H9 (cell line): ENCODE data around the gene GPR42. TPM values are rescaled to one million over a fixed set of nuclear protein-coding genes. Genes with fewer than 3 reads are reported as not detected.

Experiments used
- DNase-seq: peaks from one replicate; pipeline ENCODE4 v3.0.0-alpha.2; 2017
- H2AFZ ChIP-seq: one replicate; pipeline ENCODE4 v1.6.1; 2013; ENCODE audit warnings: mild to moderate bottlenecking, low read length, control low read depth, moderate library complexity
- H2AK5ac ChIP-seq: 2 replicates; pipeline ENCODE4 v1.6.1; 2013; ENCODE audit warnings: low read length, control low read depth, mixed read lengths; ENCODE audit not compliant: insufficient read length
- H2BK120ac ChIP-seq: one replicate; pipeline ENCODE4 v1.6.1; 2013; ENCODE audit warnings: low read depth, mild to moderate bottlenecking, low read length, control low read depth, inconsistent platforms; ENCODE audit not compliant: poor library complexity, severe bottlenecking
- H2BK12ac ChIP-seq: 2 replicates; pipeline ENCODE4 v1.6.1; 2013; ENCODE audit warnings: low read length, control low read depth, mixed read lengths, low read depth; ENCODE audit not compliant: insufficient read length
- H2BK15ac ChIP-seq: 2 replicates; pipeline ENCODE4 v1.6.1; 2013; ENCODE audit warnings: low read depth, low read length, control low read depth
- H2BK20ac ChIP-seq: one replicate; pipeline ENCODE4 v1.6.1; 2013; ENCODE audit warnings: low read depth, mild to moderate bottlenecking, low read length, control low read depth, inconsistent platforms; ENCODE audit not compliant: poor library complexity, severe bottlenecking
- H2BK5ac ChIP-seq: 2 replicates; pipeline ENCODE4 v1.6.1; 2013; ENCODE audit warnings: low read length, control low read depth, mixed read lengths; ENCODE audit not compliant: insufficient read length
- H3K14ac ChIP-seq: 2 replicates; pipeline ENCODE4 v1.6.1; 2013; ENCODE audit warnings: low read length, control low read depth; ENCODE audit not compliant: insufficient read depth
- H3K18ac ChIP-seq: 2 replicates; pipeline ENCODE4 v1.6.1; 2013; ENCODE audit warnings: low read depth, mild to moderate bottlenecking, mixed read lengths, low read length, control low read depth; ENCODE audit not compliant: insufficient read length
- H3K23ac ChIP-seq: 2 replicates; pipeline ENCODE4 v1.6.1; 2013; ENCODE audit warnings: low read length, control low read depth, mixed read lengths, low read depth; ENCODE audit not compliant: insufficient read length
- H3K23me2 ChIP-seq: 2 replicates; pipeline ENCODE4 v1.6.1; 2013; ENCODE audit warnings: low read depth, mild to moderate bottlenecking, mixed read lengths, low read length, control low read depth; ENCODE audit not compliant: insufficient read length, poor library complexity, severe bottlenecking
- H3K27ac ChIP-seq: 2 replicates; pipeline ENCODE4 v1.5.1; 2013; ENCODE audit warnings: low read length, control low read depth, mixed read lengths, low read depth; ENCODE audit not compliant: insufficient read length
- H3K27me3 ChIP-seq: 2 replicates; pipeline ENCODE4 v1.6.1; 2013; ENCODE audit warnings: low read length, control low read depth, inconsistent platforms; ENCODE audit not compliant: insufficient read depth
- H3K4ac ChIP-seq: 2 replicates; pipeline ENCODE4 v1.6.1; 2013; ENCODE audit warnings: low read depth, mild to moderate bottlenecking, control low read depth, inconsistent platforms, low read length, moderate library complexity
- H3K4me1 ChIP-seq: 2 replicates; pipeline ENCODE4 v1.6.1; 2013; ENCODE audit warnings: low read length, control low read depth, inconsistent platforms; ENCODE audit not compliant: insufficient read depth
- H3K4me2 ChIP-seq: 2 replicates; pipeline ENCODE4 v1.6.1; 2013; ENCODE audit warnings: low read length, control low read depth, mixed read lengths; ENCODE audit not compliant: insufficient read length, insufficient read depth
- H3K56ac ChIP-seq: 2 replicates; pipeline ENCODE4 v1.6.1; 2013; ENCODE audit warnings: low read depth, mild to moderate bottlenecking, mixed read lengths, low read length, control low read depth; ENCODE audit not compliant: insufficient read length
- H3K79me1 ChIP-seq: 2 replicates; pipeline ENCODE4 v1.6.1; 2013; ENCODE audit warnings: low read depth, mild to moderate bottlenecking, moderate library complexity, low read length, control low read depth, inconsistent platforms; ENCODE audit not compliant: insufficient read depth, poor library complexity, severe bottlenecking
- H3K79me2 ChIP-seq: 2 replicates; pipeline ENCODE4 v1.6.1; 2013; ENCODE audit warnings: low read length, control low read depth, inconsistent platforms; ENCODE audit not compliant: insufficient read depth
- H3K9ac ChIP-seq: 2 replicates; pipeline ENCODE4 v1.6.1; 2013; ENCODE audit warnings: low read length, control low read depth, mixed read lengths; ENCODE audit not compliant: insufficient read length; ENCODE audit errors: extremely low read depth
- H3K9me3 ChIP-seq: one replicate; pipeline ENCODE4 v1.6.1; 2013; ENCODE audit warnings: low read depth, low read length, inconsistent platforms; ENCODE audit not compliant: control insufficient read depth
- H3T11ph ChIP-seq: one replicate; pipeline ENCODE4 v1.6.1; 2013; ENCODE audit warnings: mild to moderate bottlenecking, low read length, control low read depth, inconsistent platforms
- H4K20me1 ChIP-seq: one replicate; pipeline ENCODE4 v1.6.1; 2013; ENCODE audit not compliant: control insufficient read depth, insufficient read length, insufficient read depth
- H4K5ac ChIP-seq: 2 replicates; pipeline ENCODE4 v1.6.1; 2013; ENCODE audit warnings: low read depth, mild to moderate bottlenecking, mixed read lengths, low read length, control low read depth; ENCODE audit not compliant: insufficient read length
- H4K8ac ChIP-seq: replicated peaks from 2 replicates; pipeline ENCODE4 v1.6.1; 2013; ENCODE audit warnings: low read length, control low read depth, mixed read lengths, low read depth; ENCODE audit not compliant: insufficient read length
- H4K91ac ChIP-seq: 2 replicates; pipeline ENCODE4 v1.6.1; 2013; ENCODE audit warnings: low read depth, mild to moderate bottlenecking, moderate library complexity, mixed read lengths, low read length, control low read depth; ENCODE audit not compliant: insufficient read length
- H3K27ac Mint-ChIP-seq, 3 experiments: 2 replicates in 2 of 3; 3 replicates in 1 of 3; pipeline ENCODE4 v1.8.0; 2020 to 2021; ENCODE audit warnings: mixed read lengths in 3 of 3, mild to moderate bottlenecking in 1 of 3, moderate library complexity in 1 of 3
- H3K27me3 Mint-ChIP-seq: 2 replicates; pipeline ENCODE4 v1.8.0; 2021; ENCODE audit warnings: low read depth, mild to moderate bottlenecking, moderate library complexity, mixed read lengths
- H3K36me3 Mint-ChIP-seq, 3 experiments: 2 replicates in 2 of 3; 3 replicates in 1 of 3; pipeline ENCODE4 v1.8.0; 2020 to 2021; ENCODE audit warnings: low read depth in 3 of 3, mixed read lengths in 3 of 3; ENCODE audit not compliant: insufficient read depth in 1 of 3
- H3K4me1 Mint-ChIP-seq, 2 experiments: 2 replicates each; pipeline ENCODE4 v1.8.0; 2020; ENCODE audit warnings: mixed read lengths in 2 of 2
- H3K4me3 Mint-ChIP-seq, 2 experiments: 2 replicates in 1 of 2; 3 replicates in 1 of 2; pipeline ENCODE4 v1.8.0; 2020 to 2021; ENCODE audit warnings: mild to moderate bottlenecking in 2 of 2, mixed read lengths in 2 of 2, moderate library complexity in 1 of 2
- H3K9me3 Mint-ChIP-seq, 2 experiments: 2 replicates in 1 of 2; 3 replicates in 1 of 2; pipeline ENCODE4 v1.8.0; 2020; ENCODE audit warnings: mild to moderate bottlenecking in 2 of 2, mixed read lengths in 2 of 2, moderate library complexity in 1 of 2
- CTCF ChIP-seq: fragments of 200-600 bp; sonication (generic); conservative IDR thresholded peaks from 3 replicates; pipeline ENCODE4 v1.8.0; 2021; ENCODE audit warnings: antibody characterized with exemption, mild to moderate bottlenecking
- WGBS: extraction: QIAGEN DNeasy Blood & Tissue Kit; methylation state at CpG from one replicate; pipeline ENCODE4 v1.1.7; 2013; ENCODE audit warnings: missing lambda C conversion rate, low lambda C conversion rate, mixed read lengths; ENCODE audit not compliant: insufficient read length; ENCODE audit errors: extremely low coverage; 5-methylcytosine and 5-hydroxymethylcytosine counted together
- total RNA-seq: library from RNA; stranded (reverse); gene quantifications from 2 replicates; pipeline ENCODE4 v1.2.1, GENCODE V29; 2021

GPR42 gene
- total RNA-seq, 1 experiment from 2014 or later: not detected

DNA sequence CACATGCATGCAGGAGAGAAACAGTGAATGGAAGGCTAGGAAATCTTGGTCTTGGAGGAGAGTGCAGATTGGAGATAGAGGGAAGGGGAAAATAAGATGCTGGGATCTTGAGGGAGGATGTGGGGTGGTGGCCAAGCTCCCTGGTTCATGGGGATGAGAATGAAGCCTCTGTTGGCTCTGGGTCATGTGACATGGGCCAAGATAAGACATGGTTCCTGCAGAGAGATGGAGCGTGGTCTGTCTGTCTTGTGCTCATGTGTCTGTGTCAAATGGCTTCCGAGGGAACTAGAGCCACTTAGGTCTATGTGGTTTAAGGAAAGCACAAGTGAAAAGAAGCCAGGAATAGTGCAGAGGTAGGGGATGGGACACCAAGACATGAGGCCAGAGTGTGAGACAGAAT is 46.4 kb downstream of the GPR42 start:
- Mint-ChIP-seq H3K4me3 (no peak overlapping the region), H3K9me3 (no peaks in the 10 kb centered on the region), H3K36me3 (no peaks in the 10 kb centered on the region), H3K27me3 (peaks cover 49% of the 10 kb centered on the region), H3K27ac (peak overlapping the region in 1 of 3 experiments; percentile 4; a peak in 1 of 7 replicates), H3K4me1 (no peaks in the 10 kb centered on the region; a peak in 1 of 4 replicates)
- H4K91ac ChIP-seq: no peak overlapping the region
- H3K18ac ChIP-seq: no peak overlapping the region
- H3T11ph ChIP-seq: no peak overlapping the region
- H3K27ac ChIP-seq: no peak overlapping the region
- no peaks in the 10 kb centered on the region for H3K27me3 ChIP-seq
- H2BK120ac ChIP-seq: no peak overlapping the region
- H4K8ac ChIP-seq: no peak overlapping the region
- H4K5ac ChIP-seq: no peak overlapping the region
- no CpG with 5 or more reads among the region's 2 CpGs for WGBS
- H3K14ac ChIP-seq: no peak overlapping the region
- no peak overlapping the region for H2BK5ac ChIP-seq
- H3K4ac ChIP-seq: no peak overlapping the region
- no peaks in the 10 kb centered on the region for H3K79me2 ChIP-seq
- H3K9me3 ChIP-seq: no peaks in the 10 kb centered on the region
- H4K20me1 ChIP-seq: no peaks in the 10 kb centered on the region
- no peak overlapping the region for H2AFZ ChIP-seq
- H3K23ac ChIP-seq: no peak overlapping the region
- no peaks in the 10 kb centered on the region for H3K4me1 ChIP-seq
- H2BK12ac ChIP-seq: no peak overlapping the region
- no peaks in the 10 kb centered on the region for H3K23me2 ChIP-seq
- DNase-seq: no peak
- no peak for TF ChIP-seq CTCF
- no peak overlapping the region for H3K56ac ChIP-seq
- no peaks in the 10 kb centered on the region for H3K79me1 ChIP-seq
- no peak overlapping the region for H3K4me2 ChIP-seq
- H2BK20ac ChIP-seq: no peak overlapping the region
- no peak overlapping the region for H3K9ac ChIP-seq
- H2AK5ac ChIP-seq: no peak overlapping the region
- H2BK15ac ChIP-seq: no peak overlapping the region
